Endothelial cell of umbilical vein (primary cell): ENCODE data around the gene TMEFF1.

Experiments used
- EZH2 ChIP-seq: IDR thresholded peaks from 2 replicates; pipeline ENCODE4 v1.6.1; 2012; ENCODE audit warnings: borderline replicate concordance, low read depth, mild to moderate bottlenecking, moderate library complexity, low read length, inconsistent platforms; ENCODE audit not compliant: severe bottlenecking
- JUN ChIP-seq: IDR thresholded peaks from 2 replicates; pipeline ENCODE4 v1.6.1; 2011; ENCODE audit warnings: borderline replicate concordance, low read depth; ENCODE audit not compliant: insufficient read length, insufficient read depth
- POLR2A ChIP-seq: IDR thresholded peaks from 2 replicates; pipeline ENCODE4 v1.6.1; 2012; ENCODE audit warnings: low read depth, mild to moderate bottlenecking, control low read depth, low read length
- TF ChIP-seq, protein P1 (sequence below), 2 donors: IDR thresholded peaks; 1 replicate in 1 of 2; 2 replicates in 1 of 2; pipeline ENCODE4 v1.5.1; 2011; ENCODE audit warnings: low read length in 2 of 2, mild to moderate bottlenecking in 2 of 2, moderate library complexity in 2 of 2, control low read depth in 1 of 2, inconsistent platforms in 1 of 2, low read depth in 1 of 2; ENCODE audit not compliant: insufficient read depth in 1 of 2; ENCODE audit errors: extremely low read depth in 1 of 2

DNA sequence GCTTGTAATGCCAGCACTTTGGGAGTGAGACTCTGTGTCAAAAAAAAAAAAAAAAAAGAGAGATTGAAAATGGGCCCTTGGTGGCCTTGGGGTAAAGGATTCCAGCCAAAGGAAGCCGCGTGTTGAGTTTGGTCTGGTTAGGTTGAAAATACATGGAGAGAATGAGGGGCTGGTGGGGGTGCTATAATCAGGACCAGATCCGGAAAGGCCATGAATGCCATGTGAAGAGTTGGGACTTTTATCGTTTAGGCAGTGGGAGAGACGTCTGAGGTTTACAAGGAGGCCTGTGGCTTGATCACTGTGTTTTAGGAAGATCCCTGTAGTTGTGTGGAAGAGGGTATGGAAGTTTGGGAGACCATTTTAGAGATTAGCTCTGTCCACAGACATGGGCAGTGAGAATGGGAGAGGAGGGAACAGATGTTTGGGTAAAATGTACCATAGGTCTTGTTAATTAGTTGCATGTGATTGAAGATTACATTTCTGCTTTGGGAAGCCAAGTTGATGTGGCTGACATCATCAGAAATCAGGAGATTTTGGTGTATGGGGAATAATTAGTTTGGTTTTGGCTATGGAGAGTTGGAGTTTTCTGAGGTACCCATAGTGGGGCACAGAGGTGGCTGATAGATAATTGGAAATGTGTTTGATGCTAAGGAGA lies 42.5 kb upstream of the TMEFF1 start:
- TF ChIP-seq POLR2A (no peak), JUN (no peak), EZH2 (no peak)
- TF ChIP-seq, protein P1, sequence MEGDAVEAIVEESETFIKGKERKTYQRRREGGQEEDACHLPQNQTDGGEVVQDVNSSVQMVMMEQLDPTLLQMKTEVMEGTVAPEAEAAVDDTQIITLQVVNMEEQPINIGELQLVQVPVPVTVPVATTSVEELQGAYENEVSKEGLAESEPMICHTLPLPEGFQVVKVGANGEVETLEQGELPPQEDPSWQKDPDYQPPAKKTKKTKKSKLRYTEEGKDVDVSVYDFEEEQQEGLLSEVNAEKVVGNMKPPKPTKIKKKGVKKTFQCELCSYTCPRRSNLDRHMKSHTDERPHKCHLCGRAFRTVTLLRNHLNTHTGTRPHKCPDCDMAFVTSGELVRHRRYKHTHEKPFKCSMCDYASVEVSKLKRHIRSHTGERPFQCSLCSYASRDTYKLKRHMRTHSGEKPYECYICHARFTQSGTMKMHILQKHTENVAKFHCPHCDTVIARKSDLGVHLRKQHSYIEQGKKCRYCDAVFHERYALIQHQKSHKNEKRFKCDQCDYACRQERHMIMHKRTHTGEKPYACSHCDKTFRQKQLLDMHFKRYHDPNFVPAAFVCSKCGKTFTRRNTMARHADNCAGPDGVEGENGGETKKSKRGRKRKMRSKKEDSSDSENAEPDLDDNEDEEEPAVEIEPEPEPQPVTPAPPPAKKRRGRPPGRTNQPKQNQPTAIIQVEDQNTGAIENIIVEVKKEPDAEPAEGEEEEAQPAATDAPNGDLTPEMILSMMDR (IDR thresholded peaks at IDR 0.05; ENCODE audit: extremely low read depth in 1 of 2, insufficient read depth in 1 of 2, low read depth in 1 of 2, low read length in 2 of 2) = no peak
